IMR-90 (cell line): ENCODE measurements around the gene DENND1A. TPM values are rescaled to one million over a fixed set of nuclear protein-coding genes. Genes with fewer than 3 reads are reported as not detected.

Source experiments
- ATAC-seq: fragments of 200-7000 bp; cut with Tn5 transposase; 2 replicates; pipeline ENCODE4 v1.9.1; 2020; ENCODE audit warnings: low read depth, mild to moderate bottlenecking, moderate library complexity
- BruUV-seq: library from RNA; stranded (reverse); fragments of 400-500 nt; replicated peaks from 2 replicates; lab custom pipeline; 2021; lab: Mats Ljungman, UMichigan
- CTCF ChIA-PET: fragments of 300-600 bp; formaldehyde crosslinking; extraction: SDS; loops from one replicate; lab custom pipeline; 2021; ENCODE audit warnings: antibody characterized with exemption; lab: Yijun Ruan, JAX
- POLR2A ChIA-PET: fragments of 300-600 bp; sonication (Branson Sonifier 250); formaldehyde crosslinking; loops from one replicate; lab custom pipeline; 2022; ENCODE audit warnings: antibody characterized with exemption; ENCODE audit not compliant: unreplicated experiment; lab: Charles Lee
- DNase-seq: peaks from one replicate; pipeline ENCODE4 v3.0.0; 2013
- H2AFZ ChIP-seq: replicated peaks from 2 replicates; pipeline ENCODE3; 2013; ENCODE audit warnings: low read length, mild to moderate bottlenecking; ENCODE audit not compliant: poor library complexity
- H2AK5ac ChIP-seq: 2 replicates; pipeline ENCODE4 v1.6.1; 2013; ENCODE audit warnings: low read depth, low read length, inconsistent platforms
- H2AK9ac ChIP-seq: replicated peaks from 2 replicates; pipeline ENCODE3; 2013; ENCODE audit warnings: mild to moderate bottlenecking, low read depth, low read length, moderate library complexity; ENCODE audit not compliant: poor library complexity
- H2BK120ac ChIP-seq: 2 replicates; pipeline ENCODE4 v1.6.1; 2013; ENCODE audit warnings: low read depth, low read length, inconsistent platforms
- H2BK15ac ChIP-seq: 3 replicates; pipeline ENCODE4 v1.6.1; 2013; ENCODE audit warnings: low read depth, low read length, inconsistent platforms
- H2BK20ac ChIP-seq: 2 replicates; pipeline ENCODE4 v1.6.1; 2013; ENCODE audit warnings: low read depth, mild to moderate bottlenecking, inconsistent platforms, low read length, moderate library complexity
- H2BK5ac ChIP-seq: 2 replicates; pipeline ENCODE4 v1.6.1; 2013; ENCODE audit warnings: mild to moderate bottlenecking, low read depth, low read length, inconsistent platforms; ENCODE audit not compliant: poor library complexity, severe bottlenecking
- H3K14ac ChIP-seq: replicated peaks from 2 replicates; pipeline ENCODE4 v1.6.1; 2013; ENCODE audit warnings: low read depth, low read length, inconsistent platforms
- H3K18ac ChIP-seq: 2 replicates; pipeline ENCODE4 v1.6.1; 2013; ENCODE audit warnings: low read depth, low read length, control low read depth
- H3K23ac ChIP-seq: 2 replicates; pipeline ENCODE4 v1.6.1; 2013; ENCODE audit warnings: low read depth, low read length, inconsistent platforms
- H3K27ac ChIP-seq: 2 replicates; pipeline ENCODE4 v1.5.1; 2013; ENCODE audit warnings: mild to moderate bottlenecking, control low read depth, low read length; ENCODE audit not compliant: insufficient read depth
- H3K27me3 ChIP-seq: 2 replicates; pipeline ENCODE4 v1.6.1; 2013; ENCODE audit warnings: low read length; ENCODE audit not compliant: control insufficient read depth, insufficient read depth
- H3K36me3 ChIP-seq: 2 replicates; pipeline ENCODE4 v1.6.1; 2013; ENCODE audit warnings: low read length, mixed read lengths; ENCODE audit not compliant: control insufficient read depth, insufficient read depth
- H3K4ac ChIP-seq: 2 replicates; pipeline ENCODE4 v1.6.1; 2013; ENCODE audit warnings: low read depth, low read length, inconsistent platforms
- H3K4me1 ChIP-seq: 2 replicates; pipeline ENCODE4 v1.6.1; 2013; ENCODE audit warnings: low read length, mixed read lengths; ENCODE audit not compliant: control insufficient read depth, insufficient read depth
- H3K4me2 ChIP-seq: 2 replicates; pipeline ENCODE4 v1.6.1; 2013; ENCODE audit warnings: low read depth, mild to moderate bottlenecking, control low read depth, low read length, moderate library complexity
- H3K4me3 ChIP-seq: 2 replicates; pipeline ENCODE4 v1.5.1; 2013; ENCODE audit warnings: low read depth, mild to moderate bottlenecking, control low read depth, low read length, moderate library complexity; ENCODE audit not compliant: insufficient read depth
- H3K56ac ChIP-seq: 2 replicates; pipeline ENCODE4 v1.6.1; 2013; ENCODE audit warnings: low read length, inconsistent platforms; ENCODE audit not compliant: insufficient read depth; ENCODE audit errors: extremely low read depth
- H3K79me1 ChIP-seq, 2 experiments: 2 replicates each; pipeline ENCODE4 v1.6.1; 2013; ENCODE audit warnings: low read length in 2 of 2, inconsistent platforms in 1 of 2, low read depth in 1 of 2
- H3K9ac ChIP-seq: 2 replicates; pipeline ENCODE4 v1.6.1; 2013; ENCODE audit warnings: low read depth, low read length, control low read depth
- H3K9me1 ChIP-seq: 2 replicates; pipeline ENCODE4 v1.6.1; 2013; ENCODE audit warnings: low read length, inconsistent platforms; ENCODE audit not compliant: insufficient read depth
- H3K9me3 ChIP-seq: 2 replicates; pipeline ENCODE4 v1.6.1; 2013; ENCODE audit warnings: low read length; ENCODE audit not compliant: control insufficient read depth, insufficient read depth
- H4K20me1 ChIP-seq: 2 replicates; pipeline ENCODE4 v1.6.1; 2013; ENCODE audit warnings: low read length, inconsistent platforms; ENCODE audit not compliant: insufficient read depth
- H4K5ac ChIP-seq: 2 replicates; pipeline ENCODE4 v1.6.1; 2013; ENCODE audit warnings: mild to moderate bottlenecking, low read depth, low read length, control low read depth
- H4K8ac ChIP-seq, 2 experiments: 2 replicates each; pipeline ENCODE4 v1.6.1; 2013; ENCODE audit warnings: low read depth in 2 of 2, low read length in 2 of 2, control low read depth in 1 of 2, inconsistent platforms in 1 of 2
- H4K91ac ChIP-seq: 2 replicates; pipeline ENCODE4 v1.6.1; 2013; ENCODE audit warnings: low read depth, low read length, inconsistent platforms; ENCODE audit not compliant: insufficient read depth
- BHLHE40 ChIP-seq: fragments of 150-350 bp; IDR thresholded peaks from 2 replicates; pipeline ENCODE4 v1.6.1; 2016; ENCODE audit warnings: mild to moderate bottlenecking, low read depth, low read length
- CEBPB ChIP-seq: IDR thresholded peaks from 2 replicates; pipeline ENCODE4 v1.6.1; 2012; ENCODE audit warnings: low read depth, low read length, improper control_type of control experiment
- CHD1 ChIP-seq: IDR thresholded peaks from 2 replicates; pipeline ENCODE4 v1.6.1; 2012; ENCODE audit warnings: low read depth, low read length, improper control_type of control experiment
- CTCF ChIP-seq: conservative IDR thresholded peaks from 2 replicates; pipeline ENCODE4 v1.5.1; 2012; ENCODE audit warnings: mild to moderate bottlenecking, low read depth, low read length, improper control_type of control experiment
- ELK1 ChIP-seq: fragments of 150-350 bp; IDR thresholded peaks from 2 replicates; pipeline ENCODE4 v1.6.1; 2016; ENCODE audit warnings: low read depth, mild to moderate bottlenecking, low read length, moderate library complexity, borderline replicate concordance
- FOS ChIP-seq: fragments of 150-350 bp; IDR thresholded peaks from 2 replicates; pipeline ENCODE4 v1.6.1; 2016; ENCODE audit warnings: low read depth, low read length
- MAFK ChIP-seq: IDR thresholded peaks from 2 replicates; pipeline ENCODE4 v1.6.1; 2012; ENCODE audit warnings: low read depth, low read length, improper control_type of control experiment
- MAZ ChIP-seq: IDR thresholded peaks from 2 replicates; pipeline ENCODE4 v1.6.1; 2012; ENCODE audit warnings: low read depth, mild to moderate bottlenecking, low read length, improper control_type of control experiment, moderate library complexity, borderline replicate concordance
- MXI1 ChIP-seq: IDR thresholded peaks from 2 replicates; pipeline ENCODE4 v1.6.1; 2012; ENCODE audit warnings: low read depth, mild to moderate bottlenecking, low read length, moderate library complexity, borderline replicate concordance
- NFE2L2 ChIP-seq: fragments of 150-350 bp; IDR thresholded peaks from 2 replicates; pipeline ENCODE4 v1.6.1; 2016; ENCODE audit warnings: low read depth, mild to moderate bottlenecking, low read length
- POLR2A ChIP-seq: IDR thresholded peaks from 2 replicates; pipeline ENCODE4 v1.6.1; 2012; ENCODE audit warnings: mild to moderate bottlenecking, low read depth, low read length
- RAD21 ChIP-seq: IDR thresholded peaks from 2 replicates; pipeline ENCODE4 v1.6.1; 2012; ENCODE audit warnings: low read length, improper control_type of control experiment
- RCOR1 ChIP-seq: IDR thresholded peaks from 2 replicates; pipeline ENCODE4 v1.6.1; 2012; ENCODE audit warnings: mild to moderate bottlenecking, low read length, improper control_type of control experiment; ENCODE audit not compliant: insufficient replicate concordance
- RFX5 ChIP-seq: IDR thresholded peaks from 2 replicates; pipeline ENCODE4 v1.8.0; 2012; ENCODE audit warnings: low read depth, mild to moderate bottlenecking, low read length, moderate library complexity
- SMC3 ChIP-seq: fragments of 150-350 bp; IDR thresholded peaks from 2 replicates; pipeline ENCODE4 v1.6.1; 2016; ENCODE audit warnings: low read depth, mild to moderate bottlenecking, antibody characterized with exemption, low read length, moderate library complexity
- USF2 ChIP-seq: fragments of 150-350 bp; IDR thresholded peaks from 2 replicates; pipeline ENCODE4 v1.6.1; 2017; ENCODE audit warnings: mild to moderate bottlenecking, antibody characterized with exemption, low read length, low read depth
- WGBS, 2 experiments: methylation state at CpG; one replicate each; pipeline versions ENCODE4 v1.1.5 to v1.1.7; 2013; ENCODE audit warnings: missing lambda C conversion rate in 2 of 2; ENCODE audit not compliant: insufficient read length in 1 of 2; ENCODE audit errors: extremely low coverage in 2 of 2; 5-methylcytosine and 5-hydroxymethylcytosine counted together
- dilution Hi-C: fragments of 300-500 bp; cut with HindIII; formaldehyde crosslinking; loops from one replicate; pipeline ENCODE4 v1.14.3; 2018; ENCODE audit warnings: low sequenced_read_pairs; ENCODE audit not compliant: unreplicated experiment
- in situ Hi-C: fragments of 300-500 bp; cut with MboI; formaldehyde crosslinking; loops from 3 replicates; pipeline ENCODE4 v1.14.3; 2019; ENCODE audit warnings: low sequenced_read_pairs, inconsistent platforms, mixed read lengths
- intact Hi-C: fragments of 100-400 bp; cut with micrococcal nuclease; formaldehyde crosslinking; loops from 2 replicates; pipeline ENCODE4 v1.10.0; 2022
- polyA plus RNA-seq, 3 experiments: library from polyadenylated mRNA; depleted of rRNA; stranded (reverse); fragments of >200 nt; gene quantifications; 2 replicates each; pipeline ENCODE4 v1.2.3, GENCODE V29; 2012; ENCODE audit warnings: low replicate concordance in 1 of 3
- total RNA-seq: library from RNA; depleted of rRNA; stranded (reverse); fragments of >200 nt; gene quantifications from 2 replicates; pipeline ENCODE4 v1.2.3, GENCODE V29; 2012

DENND1A gene
- total and polyA plus RNA-seq, 2 of the 4 experiments (the other 2 are of a cell fraction): 21.4 to 27.6 TPM

GRCh38 chr9:123848447-123849085 lies 81.4 kb downstream of the DENND1A start:
- Histone ChIP-seq H3K9me1 (no peaks in the 10 kb centered on the region), H3K14ac (no peak overlapping the region), H3K9me3 (peaks cover 11% of the 10 kb centered on the region), H3K23ac (no peak overlapping the region), H2AK5ac (no peak overlapping the region), H2BK5ac (no peak overlapping the region), H2BK15ac (no peak overlapping the region), H3K27ac (no peak overlapping the region), H3K4me1 (no peaks in the 10 kb centered on the region), H3K4me2 (no peak overlapping the region), H2BK20ac (no peak overlapping the region), H3K9ac (no peak overlapping the region), H3K18ac (no peak overlapping the region), H2BK120ac (no peak overlapping the region), H3K4me3 (no peak overlapping the region), H4K91ac (no peak overlapping the region), H3K36me3 (peaks cover 1% of the 10 kb centered on the region; the same call in 1 of the 2 replicates), H2AK9ac (no peak overlapping the region), H3K79me1 (no peaks in the 10 kb centered on the region), H4K20me1 (no peaks in the 10 kb centered on the region), H3K27me3 (no peaks in the 10 kb centered on the region), H3K56ac (no peak overlapping the region), H4K8ac (no peak overlapping the region), H2AFZ (no peak overlapping the region), H3K4ac (no peak overlapping the region), H4K5ac (no peak overlapping the region)
- CTCF ChIA-PET: no interaction called here
- BruUV-seq: no TSS peak
- dilution Hi-C loops (no loop called here), in situ Hi-C loops (no loop called here), intact Hi-C loops (no loop called here)
- DNase-seq (no peak), ATAC-seq (no peak)
- POLR2A ChIA-PET: no interaction called here
- no peak for TF ChIP-seq BHLHE40
- TF ChIP-seq SMC3: no peak
- TF ChIP-seq MAZ: no peak
- no peak for TF ChIP-seq MAFK
- no peak for TF ChIP-seq CTCF
- no peak for TF ChIP-seq MXI1
- TF ChIP-seq RFX5: no peak
- TF ChIP-seq FOS: no peak
- no peak for TF ChIP-seq CEBPB
- no peak for TF ChIP-seq RAD21
- TF ChIP-seq CHD1: no peak
- no peak for TF ChIP-seq RCOR1
- TF ChIP-seq ELK1: no peak
- TF ChIP-seq POLR2A: no peak
- TF ChIP-seq NFE2L2: no peak
- no peak for TF ChIP-seq USF2
- no CpG with 5 or more reads among the region's 3 CpGs for WGBS, 2 experiments
